Adipose tissue (tissue), 3 donors: ENCODE results near the gene GVQW3. TPM values are rescaled to one million over a fixed set of nuclear protein-coding genes. Genes with fewer than 3 reads are reported as not detected.
"Not testable (repeated sequence)": the region's sequence is repeated elsewhere in the genome, so short reads cannot be mapped to it uniquely, and the experiment has no call there.

Source experiments
- H3K27ac ChIP-seq: one replicate; pipeline ENCODE4 v1.5.1; 2013; ENCODE audit warnings: low read depth, low read length
- WGBS, 3 donors: extraction: QIAGEN DNeasy Blood & Tissue Kit; methylation state at CpG; one replicate each; pipeline ENCODE4 v1.1.7; 2013; 5-methylcytosine and 5-hydroxymethylcytosine counted together
- polyA plus RNA-seq, 3 donors: library from polyadenylated mRNA; stranded (reverse); fragments of 200-250 nt; gene quantifications; one replicate each; pipeline ENCODE4 v1.2.3, GENCODE V29; 2013
- donor health status: healthy with polysubstance abuse.
- donor health status: Bipolar disorder and iron deficiency.
- donor health status: healthy.

GVQW3 gene
- polyA plus RNA-seq, 3 donors = 0.34 to 2.4 (median 0.37) TPM

GRCh38 chr11:76380159-76380976, 755 bp upstream of the GVQW3 start:
- H3K27ac ChIP-seq = peak overlapping the region; percentile 69
- 0 to 1% (median 0%) methylated on average over 47 to 85 of the region's 85 CpGs for WGBS, 3 donors

GRCh38 chr11:76382209-76382608, 1.1 kb downstream of the GVQW3 start:
- WGBS, 3 donors = 66 to 91% (median 87%) methylated on average over 6 of the region's 6 CpGs
- no peak overlapping the region for H3K27ac ChIP-seq

GRCh38 chr11:76385903-76386302, 4.8 kb downstream of the GVQW3 start:
- WGBS, 3 donors = 32 to 83% (median 82%) methylated on average over 5 of the region's 5 CpGs
- H3K27ac ChIP-seq = no peak overlapping the region

- no peak overlapping the region for H3K27ac ChIP-seq
- 36 to 96% (median 94%) methylated on average over 2 of the region's 2 CpGs for WGBS, 3 donors
Measured at GRCh38 chr11:76388408-76388807, 7.3 kb downstream of the GVQW3 start.

DNA sequence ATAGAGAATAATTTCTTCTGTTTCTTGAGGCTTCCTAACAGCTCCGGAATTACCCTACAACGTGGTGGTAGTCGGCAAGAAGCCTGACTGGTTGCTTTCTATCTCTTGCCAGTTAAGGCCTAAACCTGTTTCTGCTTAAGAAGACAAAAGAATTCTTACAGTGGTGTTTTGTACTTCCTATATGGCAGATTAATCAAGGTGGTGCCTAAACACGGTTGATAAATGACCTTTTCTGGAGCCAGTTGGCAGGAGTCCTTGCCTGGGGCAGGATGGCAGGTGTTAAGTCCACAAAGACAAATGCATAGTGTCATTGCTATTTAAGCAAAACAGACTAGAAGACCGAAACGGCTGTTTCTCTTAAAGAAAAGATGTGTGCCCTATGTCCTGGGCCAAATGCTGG, 9.9 kb downstream of the GVQW3 start:
- no peak overlapping the region for H3K27ac ChIP-seq
- 13 to 40% (median 40%) methylated on average over 6 of the region's 6 CpGs for WGBS, 3 donors

DNA sequence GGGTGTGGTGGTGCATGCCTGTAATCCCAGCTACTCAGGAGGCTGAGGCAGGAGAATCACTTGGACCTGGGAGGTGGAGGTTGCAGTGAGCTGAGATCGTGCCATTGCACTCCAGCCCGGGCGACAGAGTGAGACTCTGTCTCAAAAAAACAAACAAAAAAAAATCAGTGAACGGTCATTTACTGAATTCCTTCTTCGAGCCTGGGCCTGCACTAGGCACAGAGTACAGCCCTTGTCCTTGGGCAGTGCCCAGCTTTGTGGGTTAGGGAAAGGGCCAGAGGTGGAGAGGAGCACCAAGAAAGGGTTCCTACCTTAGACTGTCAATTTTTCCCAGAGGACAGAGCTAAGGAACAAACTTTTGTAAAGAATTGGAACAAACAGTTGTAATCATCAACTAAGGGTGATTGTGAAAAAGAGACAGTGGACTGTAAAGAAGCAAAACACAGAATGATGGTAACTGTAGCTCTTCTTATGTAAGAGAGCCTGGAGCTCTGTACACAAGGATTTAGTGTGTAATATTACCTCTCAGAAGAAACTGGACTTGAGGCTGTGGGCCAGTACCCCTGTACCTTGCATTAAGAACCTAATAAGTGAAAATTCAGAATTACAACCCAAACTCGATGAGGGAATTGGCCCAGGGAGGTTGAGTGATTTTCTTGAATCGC, 10.8 kb downstream of the GVQW3 start:
- H3K27ac ChIP-seq = no peak overlapping the region
- WGBS, 3 donors = 43 to 90% (median 89%) methylated on average over 7 of the region's 7 CpGs

DNA sequence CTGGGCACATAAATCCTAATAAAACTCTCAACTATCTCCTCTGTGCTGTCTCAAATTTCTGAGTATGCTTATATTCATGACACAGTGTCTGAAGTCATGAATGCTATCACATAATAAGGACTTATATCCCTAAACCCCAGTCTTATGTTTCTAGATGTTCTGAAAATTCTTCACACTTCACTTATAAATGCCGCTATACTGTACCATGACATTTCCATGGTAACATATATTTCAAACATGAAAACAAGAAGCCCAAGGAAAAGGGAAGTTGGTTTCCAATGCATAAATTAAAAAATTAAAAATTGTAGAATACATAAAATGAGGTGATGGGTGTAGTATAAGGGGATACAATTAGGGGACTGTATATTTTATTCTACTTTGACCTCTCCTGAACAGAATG, 11.7 kb downstream of the GVQW3 start:
- H3K27ac ChIP-seq = no peak overlapping the region
- 56 to 88% (median 77%) methylated on average over 1 of the region's 1 CpG for WGBS, 3 donors

DNA sequence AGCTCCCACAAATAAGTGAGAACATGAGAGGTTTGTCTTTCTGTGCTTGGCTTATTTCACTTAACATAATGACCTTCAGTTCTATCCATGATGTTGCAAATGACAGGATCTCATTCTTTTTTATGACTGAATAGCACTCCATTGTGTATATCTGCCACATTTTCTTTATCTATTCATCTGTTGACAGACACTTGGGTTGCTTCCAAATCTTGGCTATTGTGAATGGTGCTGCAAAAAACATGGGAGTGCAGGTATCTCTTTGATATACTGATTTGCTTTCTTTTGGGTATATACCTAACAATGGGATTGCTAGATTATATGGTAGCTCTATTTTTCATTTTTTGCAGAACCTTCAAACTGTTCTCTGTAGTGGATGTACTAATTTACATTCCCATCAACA, 13.3 kb downstream of the GVQW3 start:
- no peak overlapping the region for H3K27ac ChIP-seq

DNA sequence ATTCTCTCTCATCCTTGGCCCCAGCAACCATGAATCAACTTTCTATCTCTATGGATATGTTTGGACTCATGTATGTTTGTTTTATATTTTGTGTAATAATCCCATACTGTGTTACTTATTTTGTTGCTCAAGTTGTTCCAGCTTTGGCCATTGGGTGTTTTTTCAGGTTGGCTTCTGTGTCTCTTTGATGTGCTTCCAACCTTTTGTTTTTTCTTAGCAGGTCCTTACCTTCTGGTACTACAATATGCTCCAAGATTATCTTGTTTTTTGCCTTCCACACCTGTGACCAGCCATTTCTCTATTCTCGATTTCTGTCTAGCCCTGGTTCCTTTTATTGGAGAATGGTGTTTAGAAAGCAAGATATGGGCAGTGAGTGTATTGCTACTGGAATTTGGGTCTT, 14.2 kb downstream of the GVQW3 start:
- H3K27ac ChIP-seq = no peak overlapping the region
- 59 to 97% (median 95%) methylated on average over 1 of the region's 1 CpG for WGBS, 3 donors

GRCh38 chr11:76397383-76397782, 16.3 kb downstream of the GVQW3 start:
- 87 to 95% (median 92%) methylated on average over 3 of the region's 3 CpGs for WGBS, 3 donors
- no peak overlapping the region for H3K27ac ChIP-seq

- no peak overlapping the region for H3K27ac ChIP-seq
- 58 to 90% (median 82%) methylated on average over 1 of the region's 1 CpG for WGBS, 3 donors
Measured at GRCh38 chr11:76400967-76401366, 19.8 kb downstream of the GVQW3 start.

- WGBS, 3 donors = 86 to 94% (median 94%) methylated on average over 8 of the region's 8 CpGs
- H3K27ac ChIP-seq = not testable (repeated sequence)
Measured at GRCh38 chr11:76401484-76401883, 20.4 kb downstream of the GVQW3 start.

DNA sequence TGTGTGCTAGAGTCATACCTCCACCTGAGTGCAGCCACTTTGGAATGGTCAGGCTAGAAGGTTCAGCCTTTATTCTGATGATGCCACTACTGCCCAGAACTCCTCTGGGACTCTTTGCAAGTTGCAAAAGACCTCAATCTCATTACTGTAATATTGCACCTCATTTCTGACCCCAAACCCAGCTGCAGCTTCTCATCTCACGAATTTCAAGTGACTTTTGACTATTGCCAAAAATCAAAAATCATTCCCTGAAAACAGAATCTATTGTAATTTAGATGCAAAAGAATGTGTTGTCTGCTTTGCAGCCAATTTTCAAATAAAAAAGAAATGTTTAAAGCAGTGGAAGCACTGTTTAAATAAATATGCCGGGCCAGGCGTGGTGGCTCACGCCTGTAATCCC, 25.2 kb downstream of the GVQW3 start:
- H3K27ac ChIP-seq = no peak overlapping the region
- 94 to 95% (median 94%) methylated on average over 4 of the region's 4 CpGs for WGBS, 3 donors

GRCh38 chr11:76408171-76408965, 27.2 kb downstream of the GVQW3 start:
- H3K27ac ChIP-seq = no peak overlapping the region
- 66 to 79% (median 67%) methylated on average over 7 of the region's 7 CpGs for WGBS, 3 donors

DNA sequence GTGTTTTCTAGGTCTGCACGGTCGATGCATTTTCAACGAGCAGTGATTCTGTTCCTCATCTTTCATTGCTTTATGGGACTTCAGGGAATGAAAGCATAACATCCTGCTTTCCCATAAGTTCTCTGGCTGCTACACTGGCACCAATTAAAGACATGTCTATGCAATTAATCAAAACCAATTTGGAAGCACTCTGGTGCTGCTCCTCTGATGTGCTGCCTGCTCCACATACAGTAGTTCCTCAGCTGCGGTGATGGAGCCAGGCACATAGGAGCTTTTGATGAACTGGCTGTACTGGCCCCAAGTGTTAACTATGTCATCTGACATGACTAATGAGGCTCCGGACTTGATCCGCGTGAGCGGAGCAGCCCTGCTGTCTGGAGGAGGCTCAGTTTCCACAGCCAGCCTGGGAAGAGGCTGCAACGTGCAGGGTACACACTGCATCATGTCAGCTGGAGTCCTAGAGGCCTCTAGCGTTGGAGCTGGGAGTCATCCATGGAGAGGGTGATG, 29.8 kb downstream of the GVQW3 start:
- no peak overlapping the region for H3K27ac ChIP-seq
- 57 to 78% (median 69%) methylated on average over 10 of the region's 10 CpGs for WGBS, 3 donors

- H3K27ac ChIP-seq = no peak overlapping the region
Measured at GRCh38 chr11:76415073-76415472, 34.0 kb downstream of the GVQW3 start.

GRCh38 chr11:76419896-76420295, 38.8 kb downstream of the GVQW3 start:
- 44 to 68% (median 66%) methylated on average over 3 of the region's 3 CpGs for WGBS, 3 donors

DNA sequence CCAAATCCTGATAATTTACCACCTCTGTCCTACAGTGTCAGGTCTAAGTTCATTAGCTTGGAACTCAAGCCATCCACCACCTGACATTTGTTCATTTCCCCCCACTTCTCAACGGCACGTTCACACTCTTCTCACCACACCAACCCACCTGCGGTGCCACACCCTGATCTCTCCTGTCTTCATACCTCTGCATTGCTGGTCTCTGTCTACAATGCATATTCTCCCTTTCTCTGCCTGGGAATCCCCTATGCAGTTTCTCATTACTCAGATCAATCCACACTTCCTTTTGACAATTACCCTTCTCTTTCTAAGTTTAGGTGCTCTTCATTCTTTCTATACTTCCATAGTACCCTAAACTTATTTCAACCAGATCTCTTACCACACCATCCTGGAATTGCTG, 43.3 kb downstream of the GVQW3 start:
- 61 to 73% (median 62%) methylated on average over 3 of the region's 3 CpGs for WGBS, 3 donors

More at GRCh38 chr11:76419896-76420295, 38.8 kb downstream of the GVQW3 start:
- no peak overlapping the region for H3K27ac ChIP-seq

GRCh38 chr11:76424891-76425290, 43.8 kb downstream of the GVQW3 start:
- 83 to 97% (median 91%) methylated on average over 2 of the region's 2 CpGs for WGBS, 3 donors
- no peak overlapping the region for H3K27ac ChIP-seq

More for the DNA sequence above, 43.3 kb downstream of the GVQW3 start:
- H3K27ac ChIP-seq = no peak overlapping the region
